Prostate gland (tissue), 2 donors: ENCODE results near the gene FHIT. TPM values are rescaled to one million over a fixed set of nuclear protein-coding genes. Genes with fewer than 3 reads are reported as not detected.

Experiments
- DNase-seq: peaks from one replicate; pipeline ENCODE4 v3.0.0-alpha.2; 2019; ENCODE audit warnings: low spot score
- H3K27ac ChIP-seq, 2 donors: fragments of 200-600 bp; sonication (generic); 2 replicates each; pipeline ENCODE4 v1.5.1; 2017 to 2019
- H3K27me3 ChIP-seq: fragments of 200-600 bp; sonication (generic); replicated peaks from 2 replicates; pipeline ENCODE4 v1.5.1; 2019; ENCODE audit not compliant: insufficient read depth
- H3K36me3 ChIP-seq, 2 donors: fragments of 200-600 bp; sonication (generic); 1 replicate in 1 of 2; 2 replicates in 1 of 2; pipeline versions ENCODE4 v1.5.1 to v1.8.1; 2017 to 2019
- H3K4me1 ChIP-seq: fragments of 200-600 bp; sonication (generic); replicated peaks from 2 replicates; pipeline ENCODE4 v1.5.1; 2019
- H3K4me3 ChIP-seq, 2 donors: fragments of 200-600 bp; sonication (generic); 2 replicates each; pipeline ENCODE4 v1.5.1; 2017 to 2019
- H3K9me3 ChIP-seq: fragments of 200-600 bp; sonication (generic); 2 replicates; pipeline ENCODE4 v1.5.1; 2017
- CTCF ChIP-seq, 4 experiments: fragments of 200-600 bp in 2 of 4; fragments of 450-650 bp in 2 of 4; sonication (generic) in 2 of 4; IDR thresholded peaks; 1 replicate in 3 of 4; 2 replicates in 1 of 4; pipeline ENCODE4 v1.5.1; 2016 to 2019; ENCODE audit warnings: antibody characterized with exemption in 4 of 4, mild to moderate bottlenecking in 2 of 4, moderate library complexity in 2 of 4
- POLR2A ChIP-seq: fragments of 450-650 bp; IDR thresholded peaks from one replicate; pipeline ENCODE4 v1.6.1; 2016; ENCODE audit warnings: antibody characterized with exemption, mild to moderate bottlenecking
- POLR2AphosphoS5 ChIP-seq: sonication (generic); formaldehyde crosslinking; IDR thresholded peaks from one replicate; pipeline ENCODE4 v1.6.1; 2017; ENCODE audit warnings: antibody characterized with exemption
- WGBS: methylation state at CpG from one replicate; pipeline ENCODE4 v1.1.5; 2018; 5-methylcytosine and 5-hydroxymethylcytosine counted together
- intact Hi-C: fragments of 100-400 bp; cut with DNase I; formaldehyde crosslinking; loops from one replicate; pipeline ENCODE4 v1.14.2; 2022
- total RNA-seq, 2 donors: library from RNA; depleted of rRNA; stranded (reverse); fragments of >200 nt; gene quantifications; one replicate each; pipeline ENCODE4 v1.1.0, GENCODE V29; 2016

The FHIT gene
- total RNA-seq, 2 donors from 2014 or later, result 6.4 to 10.4 TPM

GRCh38 chr3:60033901-60034453, 1217.3 kb downstream of the FHIT start:
- 80% methylated on average over 3 of the region's 3 CpGs for WGBS
- H3K4me1 ChIP-seq, result no peaks in the 10 kb centered on the region
- no peak overlapping the region for H3K27ac ChIP-seq
- H3K27me3 ChIP-seq, result no peaks in the 10 kb centered on the region
- H3K4me3 ChIP-seq, result no peak overlapping the region
- intact Hi-C loops, result no loop called here
- no peaks in the 10 kb centered on the region for H3K36me3 ChIP-seq
- no peak for DNase-seq
- no peaks in the 10 kb centered on the region for H3K9me3 ChIP-seq
- TF ChIP-seq POLR2A (no peak), POLR2AphosphoS5 (no peak), CTCF (IDR thresholded peaks at IDR 0.05) (no peak)

- intact Hi-C loops, result no loop called here
- no peaks in the 10 kb centered on the region for H3K27me3 ChIP-seq
- H3K4me3 ChIP-seq, result no peak overlapping the region
- DNase-seq, result no peak
- no peak overlapping the region for H3K27ac ChIP-seq
- H3K9me3 ChIP-seq, result no peaks in the 10 kb centered on the region
- H3K4me1 ChIP-seq, result no peaks in the 10 kb centered on the region
- TF ChIP-seq POLR2A (no peak), CTCF (IDR thresholded peaks at IDR 0.05) (no peak), POLR2AphosphoS5 (no peak)
- no peaks in the 10 kb centered on the region for H3K36me3 ChIP-seq
- 93% methylated on average over 1 of the region's 1 CpG for WGBS
Measured at GRCh38 chr3:60030982-60031381, 1220.3 kb downstream of the FHIT start.

GRCh38 chr3:60028233-60028632, 1223.0 kb downstream of the FHIT start:
- H3K36me3 ChIP-seq, result no peaks in the 10 kb centered on the region
- H3K27me3 ChIP-seq, result no peaks in the 10 kb centered on the region
- TF ChIP-seq POLR2AphosphoS5 (no peak), POLR2A (no peak)
- no peaks in the 10 kb centered on the region for H3K4me1 ChIP-seq
- intact Hi-C loops, result no loop called here
- no peak overlapping the region for H3K4me3 ChIP-seq
- no peak for DNase-seq
- H3K9me3 ChIP-seq, result no peaks in the 10 kb centered on the region
- WGBS, result 63% methylated on average over 2 of the region's 2 CpGs
- H3K27ac ChIP-seq, result no peak overlapping the region

- intact Hi-C loops, result no loop called here
- H3K27me3 ChIP-seq, result no peaks in the 10 kb centered on the region
- no peaks in the 10 kb centered on the region for H3K4me1 ChIP-seq
- H3K36me3 ChIP-seq, result no peaks in the 10 kb centered on the region
- TF ChIP-seq CTCF (IDR thresholded peaks at IDR 0.05) (no peak), POLR2A (no peak), POLR2AphosphoS5 (no peak)
- H3K4me3 ChIP-seq, result no peak overlapping the region
- no peak for DNase-seq
- H3K27ac ChIP-seq, result no peak overlapping the region
- no peaks in the 10 kb centered on the region for H3K9me3 ChIP-seq
- 97% methylated on average over 7 of the region's 7 CpGs for WGBS
Measured at GRCh38 chr3:60027335-60027734, 1223.9 kb downstream of the FHIT start.

GRCh38 chr3:60025096-60026050, 1225.9 kb downstream of the FHIT start:
- Histone ChIP-seq H3K27me3 (no peaks in the 10 kb centered on the region), H3K4me3 (no peak overlapping the region), H3K27ac (no peak overlapping the region), H3K4me1 (no peaks in the 10 kb centered on the region), H3K36me3 (no peaks in the 10 kb centered on the region), H3K9me3 (no peaks in the 10 kb centered on the region)
- no peak for TF ChIP-seq POLR2A
- TF ChIP-seq CTCF (IDR thresholded peaks at IDR 0.05), result no peak
- TF ChIP-seq POLR2AphosphoS5, result no peak
- WGBS, result 51% methylated on average over 3 of the region's 3 CpGs
- DNase-seq, result no peak
- intact Hi-C loops, result no loop called here
